Astrocyte (in vitro differentiated cells and primary cell): ENCODE results near the gene MYH16. TPM values are rescaled to one million over a fixed set of nuclear protein-coding genes. Genes with fewer than 3 reads are reported as not detected.

Experiments
- DNase-seq: peaks from one replicate; pipeline ENCODE4 v3.0.0-alpha.2; 2010; ENCODE audit warnings: low read depth
- FAIRE-seq: peaks from 2 replicates; lab custom pipeline; 2011; peaks lifted over from hg19 to GRCh38; lab: Jason Lieb, UNC
- H2AFZ ChIP-seq: 2 replicates; pipeline ENCODE4 v1.6.0; 2012; ENCODE audit warnings: low read depth, low read length, inconsistent platforms
- H3K27ac ChIP-seq: 2 replicates; pipeline ENCODE4 v1.5.1; 2011; ENCODE audit warnings: low read depth, low read length, inconsistent platforms
- H3K27me3 ChIP-seq: 2 replicates; pipeline ENCODE4 v1.6.0; 2011; ENCODE audit warnings: low read length, inconsistent platforms; ENCODE audit not compliant: insufficient read depth
- H3K36me3 ChIP-seq: 2 replicates; pipeline ENCODE4 v1.5.1; 2011; ENCODE audit warnings: low read length, inconsistent platforms; ENCODE audit not compliant: insufficient read depth
- H3K4me1 ChIP-seq: 2 replicates; pipeline ENCODE4 v1.5.1; 2011; ENCODE audit warnings: low read length, inconsistent platforms; ENCODE audit not compliant: insufficient read depth
- H3K4me2 ChIP-seq: 2 replicates; pipeline ENCODE4 v1.6.0; 2012; ENCODE audit warnings: low read length, inconsistent platforms
- H3K4me3 ChIP-seq: 2 replicates; pipeline ENCODE4 v1.5.1; 2011; ENCODE audit warnings: low read depth, mild to moderate bottlenecking, low read length, inconsistent platforms; ENCODE audit not compliant: insufficient read depth
- H3K79me2 ChIP-seq: 2 replicates; pipeline ENCODE4 v1.6.0; 2012; ENCODE audit warnings: mild to moderate bottlenecking, low read length, inconsistent platforms; ENCODE audit not compliant: insufficient read depth
- H3K9ac ChIP-seq: 2 replicates; pipeline ENCODE4 v1.6.0; 2012; ENCODE audit warnings: mild to moderate bottlenecking, low read length, inconsistent platforms
- H3K9me3 ChIP-seq: 2 replicates; pipeline ENCODE4 v1.5.1; 2012; ENCODE audit warnings: low read depth, mild to moderate bottlenecking, low read length, inconsistent platforms; ENCODE audit not compliant: insufficient read depth
- H4K20me1 ChIP-seq: 2 replicates; pipeline ENCODE4 v1.6.0; 2012; ENCODE audit warnings: low read length, inconsistent platforms; ENCODE audit not compliant: insufficient read depth
- H3K27ac Mint-ChIP-seq: one replicate; pipeline ENCODE4 v1.8.0; 2021; ENCODE audit warnings: mild to moderate bottlenecking, mixed read lengths; ENCODE audit not compliant: unreplicated experiment
- H3K27me3 Mint-ChIP-seq: one replicate; pipeline ENCODE4 v1.8.0; 2021; ENCODE audit warnings: low read depth, mixed read lengths; ENCODE audit not compliant: unreplicated experiment
- H3K36me3 Mint-ChIP-seq: one replicate; pipeline ENCODE4 v1.8.0; 2021; ENCODE audit warnings: low read depth, mixed read lengths; ENCODE audit not compliant: unreplicated experiment
- H3K4me1 Mint-ChIP-seq: one replicate; pipeline ENCODE4 v1.8.0; 2021; ENCODE audit warnings: low read depth, mixed read lengths; ENCODE audit not compliant: unreplicated experiment
- H3K4me3 Mint-ChIP-seq: one replicate; pipeline ENCODE4 v1.8.0; 2021; ENCODE audit warnings: mild to moderate bottlenecking, moderate library complexity, mixed read lengths; ENCODE audit not compliant: unreplicated experiment
- H3K9me3 Mint-ChIP-seq: one replicate; pipeline ENCODE4 v1.8.0; 2021; ENCODE audit warnings: mild to moderate bottlenecking, mixed read lengths; ENCODE audit not compliant: unreplicated experiment
- CTCF ChIP-seq: IDR thresholded peaks from 2 replicates; pipeline ENCODE4 v1.5.1; 2011; ENCODE audit warnings: low read depth, mild to moderate bottlenecking, inconsistent platforms, low read length, moderate library complexity; ENCODE audit not compliant: insufficient read depth
- EZH2 ChIP-seq: IDR thresholded peaks from 2 replicates; pipeline ENCODE4 v1.6.1; 2012; ENCODE audit warnings: mild to moderate bottlenecking, low read length, inconsistent platforms; ENCODE audit not compliant: insufficient read depth
- total RNA-seq: library from RNA; stranded (reverse); gene quantifications from 2 replicates; pipeline ENCODE4 v1.2.1, GENCODE V29; 2021

The MYH16 gene
- total RNA-seq, 1 donor from 2014 or later = 0.11 TPM

DNA sequence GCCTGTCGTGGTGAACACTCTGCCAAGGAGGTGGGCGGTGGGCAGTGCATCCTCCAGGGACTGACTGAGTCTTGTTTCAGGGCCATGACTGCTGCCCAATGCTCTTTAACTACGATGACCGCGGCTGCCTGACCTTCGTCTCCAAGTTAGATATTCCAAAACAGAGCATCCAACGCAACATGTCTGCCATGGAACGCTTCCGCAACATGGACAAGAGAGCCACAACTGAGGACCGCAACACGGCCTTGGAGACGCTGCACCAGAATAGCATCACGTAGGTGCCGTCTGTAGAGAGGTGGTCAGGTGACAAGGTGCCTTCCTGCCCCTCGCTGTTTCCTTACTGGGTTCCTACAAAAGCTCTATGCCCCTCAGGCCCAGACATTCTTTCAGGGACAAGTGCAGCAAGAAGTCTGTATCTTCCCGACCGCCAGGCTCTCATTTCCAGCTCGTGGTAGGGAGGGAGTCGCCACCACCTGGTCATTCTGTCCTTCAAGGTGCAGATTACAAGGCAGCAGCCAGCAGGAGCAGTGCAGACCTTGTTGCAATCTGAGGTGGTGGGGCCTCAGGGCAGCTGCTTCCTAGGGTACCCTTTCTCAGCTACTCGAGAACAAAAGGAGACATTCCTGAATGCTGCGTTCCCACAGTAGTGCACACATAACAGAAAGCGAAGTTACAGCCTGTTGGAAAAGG, 87.0 kb downstream of the MYH16 start:
- H3K36me3 ChIP-seq = peaks cover 41% of the 10 kb centered on the region

More for the DNA sequence above, 87.0 kb downstream of the MYH16 start:
- TF ChIP-seq EZH2 (no peak), CTCF (no peak)
- Histone ChIP-seq H3K27me3 (no peaks in the 10 kb centered on the region), H3K4me2 (no peak overlapping the region), H4K20me1 (peaks cover 27% of the 10 kb centered on the region), H3K9me3 (no peaks in the 10 kb centered on the region), H3K4me1 (peaks cover 13% of the 10 kb centered on the region), H3K9ac (no peak overlapping the region), H3K27ac (no peak overlapping the region), H3K4me3 (no peak overlapping the region), H3K79me2 (peaks cover 5% of the 10 kb centered on the region), H2AFZ (no peak overlapping the region)
- H3K36me3 Mint-ChIP-seq = peaks cover 12% of the 10 kb centered on the region
- FAIRE-seq = no peak
- no peaks in the 10 kb centered on the region for H3K27me3 Mint-ChIP-seq
- no peak overlapping the region for H3K4me3 Mint-ChIP-seq
- H3K27ac Mint-ChIP-seq = no peak overlapping the region
- peaks cover 8% of the 10 kb centered on the region for H3K4me1 Mint-ChIP-seq
- no peaks in the 10 kb centered on the region for H3K9me3 Mint-ChIP-seq
- DNase-seq = no peak

Other genes starting within 250 kb of the MYH16 start
- gene SMURF1, start 128.7 kb upstream of the MYH16 start, total RNA-seq = 36.9 and 44.7 TPM in 2 replicates
- gene KPNA7, start 64.7 kb upstream of the MYH16 start, total RNA-seq = not detected in 2 replicates
- gene ARPC1A, start 53.1 kb downstream of the MYH16 start, total RNA-seq = 185 and 198 TPM in 2 replicates
- 170 and 175 TPM in 2 replicates for gene ARPC1B, start 101.9 kb downstream of the MYH16 start, total RNA-seq
- 106 and 111 TPM in 2 replicates for gene PDAP1, start 135.8 kb downstream of the MYH16 start, total RNA-seq
- 167 and 176 TPM in 2 replicates for gene BUD31, start 136.1 kb downstream of the MYH16 start, total RNA-seq
- 5.8 and 7.4 TPM in 2 replicates for gene PTCD1, start 166.0 kb downstream of the MYH16 start, total RNA-seq
- gene CPSF4, start 166.1 kb downstream of the MYH16 start, total RNA-seq = 42.8 and 46.8 TPM in 2 replicates
- 307 and 329 TPM in 2 replicates for gene ATP5MF, start 193.3 kb downstream of the MYH16 start, total RNA-seq
- gene ZNF789, start 200.1 kb downstream of the MYH16 start, total RNA-seq = 18.3 and 21.7 TPM in 2 replicates
- gene ZNF394, start 227.4 kb downstream of the MYH16 start, total RNA-seq = 20.0 and 25.7 TPM in 2 replicates
- 15.3 and 16.4 TPM in 2 replicates for gene ZKSCAN5, start 231.8 kb downstream of the MYH16 start, total RNA-seq